IMR-90 (cell line): ENCODE measurements around the gene CST3. TPM values are rescaled to one million over a fixed set of nuclear protein-coding genes. Genes with fewer than 3 reads are reported as not detected.

Experiments used
- ATAC-seq: fragments of 200-7000 bp; cut with Tn5 transposase; 2 replicates; pipeline ENCODE4 v1.9.1; 2020; ENCODE audit warnings: low read depth, mild to moderate bottlenecking, moderate library complexity
- BruUV-seq: library from RNA; stranded (reverse); fragments of 400-500 nt; replicated peaks from 2 replicates; lab custom pipeline; 2021; lab: Mats Ljungman, UMichigan
- CTCF ChIA-PET: fragments of 300-600 bp; formaldehyde crosslinking; extraction: SDS; loops from one replicate; lab custom pipeline; 2021; ENCODE audit warnings: antibody characterized with exemption; lab: Yijun Ruan, JAX
- POLR2A ChIA-PET: fragments of 300-600 bp; sonication (Branson Sonifier 250); formaldehyde crosslinking; loops from one replicate; lab custom pipeline; 2022; ENCODE audit warnings: antibody characterized with exemption; ENCODE audit not compliant: unreplicated experiment; lab: Charles Lee
- DNase-seq: peaks from one replicate; pipeline ENCODE4 v3.0.0; 2013
- H2AFZ ChIP-seq: replicated peaks from 2 replicates; pipeline ENCODE3; 2013; ENCODE audit warnings: low read length, mild to moderate bottlenecking; ENCODE audit not compliant: poor library complexity
- H2AK5ac ChIP-seq: 2 replicates; pipeline ENCODE4 v1.6.1; 2013; ENCODE audit warnings: low read depth, low read length, inconsistent platforms
- H2AK9ac ChIP-seq: replicated peaks from 2 replicates; pipeline ENCODE3; 2013; ENCODE audit warnings: mild to moderate bottlenecking, low read depth, low read length, moderate library complexity; ENCODE audit not compliant: poor library complexity
- H2BK120ac ChIP-seq: 2 replicates; pipeline ENCODE4 v1.6.1; 2013; ENCODE audit warnings: low read depth, low read length, inconsistent platforms
- H2BK15ac ChIP-seq: 3 replicates; pipeline ENCODE4 v1.6.1; 2013; ENCODE audit warnings: low read depth, low read length, inconsistent platforms
- H2BK20ac ChIP-seq: 2 replicates; pipeline ENCODE4 v1.6.1; 2013; ENCODE audit warnings: low read depth, mild to moderate bottlenecking, inconsistent platforms, low read length, moderate library complexity
- H2BK5ac ChIP-seq: 2 replicates; pipeline ENCODE4 v1.6.1; 2013; ENCODE audit warnings: mild to moderate bottlenecking, low read depth, low read length, inconsistent platforms; ENCODE audit not compliant: poor library complexity, severe bottlenecking
- H3K14ac ChIP-seq: replicated peaks from 2 replicates; pipeline ENCODE4 v1.6.1; 2013; ENCODE audit warnings: low read depth, low read length, inconsistent platforms
- H3K18ac ChIP-seq: 2 replicates; pipeline ENCODE4 v1.6.1; 2013; ENCODE audit warnings: low read depth, low read length, control low read depth
- H3K23ac ChIP-seq: 2 replicates; pipeline ENCODE4 v1.6.1; 2013; ENCODE audit warnings: low read depth, low read length, inconsistent platforms
- H3K27ac ChIP-seq: 2 replicates; pipeline ENCODE4 v1.5.1; 2013; ENCODE audit warnings: mild to moderate bottlenecking, control low read depth, low read length; ENCODE audit not compliant: insufficient read depth
- H3K27me3 ChIP-seq: 2 replicates; pipeline ENCODE4 v1.6.1; 2013; ENCODE audit warnings: low read length; ENCODE audit not compliant: control insufficient read depth, insufficient read depth
- H3K36me3 ChIP-seq: 2 replicates; pipeline ENCODE4 v1.6.1; 2013; ENCODE audit warnings: low read length, mixed read lengths; ENCODE audit not compliant: control insufficient read depth, insufficient read depth
- H3K4ac ChIP-seq: 2 replicates; pipeline ENCODE4 v1.6.1; 2013; ENCODE audit warnings: low read depth, low read length, inconsistent platforms
- H3K4me1 ChIP-seq: 2 replicates; pipeline ENCODE4 v1.6.1; 2013; ENCODE audit warnings: low read length, mixed read lengths; ENCODE audit not compliant: control insufficient read depth, insufficient read depth
- H3K4me2 ChIP-seq: 2 replicates; pipeline ENCODE4 v1.6.1; 2013; ENCODE audit warnings: low read depth, mild to moderate bottlenecking, control low read depth, low read length, moderate library complexity
- H3K4me3 ChIP-seq: 2 replicates; pipeline ENCODE4 v1.5.1; 2013; ENCODE audit warnings: low read depth, mild to moderate bottlenecking, control low read depth, low read length, moderate library complexity; ENCODE audit not compliant: insufficient read depth
- H3K56ac ChIP-seq: 2 replicates; pipeline ENCODE4 v1.6.1; 2013; ENCODE audit warnings: low read length, inconsistent platforms; ENCODE audit not compliant: insufficient read depth; ENCODE audit errors: extremely low read depth
- H3K79me1 ChIP-seq, 2 experiments: 2 replicates each; pipeline ENCODE4 v1.6.1; 2013; ENCODE audit warnings: low read length in 2 of 2, inconsistent platforms in 1 of 2, low read depth in 1 of 2
- H3K9ac ChIP-seq: 2 replicates; pipeline ENCODE4 v1.6.1; 2013; ENCODE audit warnings: low read depth, low read length, control low read depth
- H3K9me1 ChIP-seq: 2 replicates; pipeline ENCODE4 v1.6.1; 2013; ENCODE audit warnings: low read length, inconsistent platforms; ENCODE audit not compliant: insufficient read depth
- H3K9me3 ChIP-seq: 2 replicates; pipeline ENCODE4 v1.6.1; 2013; ENCODE audit warnings: low read length; ENCODE audit not compliant: control insufficient read depth, insufficient read depth
- H4K20me1 ChIP-seq: 2 replicates; pipeline ENCODE4 v1.6.1; 2013; ENCODE audit warnings: low read length, inconsistent platforms; ENCODE audit not compliant: insufficient read depth
- H4K5ac ChIP-seq: 2 replicates; pipeline ENCODE4 v1.6.1; 2013; ENCODE audit warnings: mild to moderate bottlenecking, low read depth, low read length, control low read depth
- H4K8ac ChIP-seq, 2 experiments: 2 replicates each; pipeline ENCODE4 v1.6.1; 2013; ENCODE audit warnings: low read depth in 2 of 2, low read length in 2 of 2, control low read depth in 1 of 2, inconsistent platforms in 1 of 2
- H4K91ac ChIP-seq: 2 replicates; pipeline ENCODE4 v1.6.1; 2013; ENCODE audit warnings: low read depth, low read length, inconsistent platforms; ENCODE audit not compliant: insufficient read depth
- BHLHE40 ChIP-seq: fragments of 150-350 bp; IDR thresholded peaks from 2 replicates; pipeline ENCODE4 v1.6.1; 2016; ENCODE audit warnings: mild to moderate bottlenecking, low read depth, low read length
- CHD1 ChIP-seq: IDR thresholded peaks from 2 replicates; pipeline ENCODE4 v1.6.1; 2012; ENCODE audit warnings: low read depth, low read length, improper control_type of control experiment
- ELK1 ChIP-seq: fragments of 150-350 bp; IDR thresholded peaks from 2 replicates; pipeline ENCODE4 v1.6.1; 2016; ENCODE audit warnings: low read depth, mild to moderate bottlenecking, low read length, moderate library complexity, borderline replicate concordance
- FOS ChIP-seq: fragments of 150-350 bp; IDR thresholded peaks from 2 replicates; pipeline ENCODE4 v1.6.1; 2016; ENCODE audit warnings: low read depth, low read length
- NFE2L2 ChIP-seq: fragments of 150-350 bp; IDR thresholded peaks from 2 replicates; pipeline ENCODE4 v1.6.1; 2016; ENCODE audit warnings: low read depth, mild to moderate bottlenecking, low read length
- POLR2A ChIP-seq: IDR thresholded peaks from 2 replicates; pipeline ENCODE4 v1.6.1; 2012; ENCODE audit warnings: mild to moderate bottlenecking, low read depth, low read length
- RAD21 ChIP-seq: IDR thresholded peaks from 2 replicates; pipeline ENCODE4 v1.6.1; 2012; ENCODE audit warnings: low read length, improper control_type of control experiment
- RCOR1 ChIP-seq: IDR thresholded peaks from 2 replicates; pipeline ENCODE4 v1.6.1; 2012; ENCODE audit warnings: mild to moderate bottlenecking, low read length, improper control_type of control experiment; ENCODE audit not compliant: insufficient replicate concordance
- RFX5 ChIP-seq: IDR thresholded peaks from 2 replicates; pipeline ENCODE4 v1.8.0; 2012; ENCODE audit warnings: low read depth, mild to moderate bottlenecking, low read length, moderate library complexity
- SMC3 ChIP-seq: fragments of 150-350 bp; IDR thresholded peaks from 2 replicates; pipeline ENCODE4 v1.6.1; 2016; ENCODE audit warnings: low read depth, mild to moderate bottlenecking, antibody characterized with exemption, low read length, moderate library complexity
- WGBS, 2 experiments: methylation state at CpG; one replicate each; pipeline versions ENCODE4 v1.1.5 to v1.1.7; 2013; ENCODE audit warnings: missing lambda C conversion rate in 2 of 2; ENCODE audit not compliant: insufficient read length in 1 of 2; ENCODE audit errors: extremely low coverage in 2 of 2; 5-methylcytosine and 5-hydroxymethylcytosine counted together
- dilution Hi-C: fragments of 300-500 bp; cut with HindIII; formaldehyde crosslinking; loops from one replicate; pipeline ENCODE4 v1.14.3; 2018; ENCODE audit warnings: low sequenced_read_pairs; ENCODE audit not compliant: unreplicated experiment
- in situ Hi-C: fragments of 300-500 bp; cut with MboI; formaldehyde crosslinking; loops from 3 replicates; pipeline ENCODE4 v1.14.3; 2019; ENCODE audit warnings: low sequenced_read_pairs, inconsistent platforms, mixed read lengths
- intact Hi-C: fragments of 100-400 bp; cut with micrococcal nuclease; formaldehyde crosslinking; loops from 2 replicates; pipeline ENCODE4 v1.10.0; 2022
- polyA plus RNA-seq, 3 experiments: library from polyadenylated mRNA; depleted of rRNA; stranded (reverse); fragments of >200 nt; gene quantifications; 2 replicates each; pipeline ENCODE4 v1.2.3, GENCODE V29; 2012; ENCODE audit warnings: low replicate concordance in 1 of 3
- total RNA-seq: library from RNA; depleted of rRNA; stranded (reverse); fragments of >200 nt; gene quantifications from 2 replicates; pipeline ENCODE4 v1.2.3, GENCODE V29; 2012

The CST3 gene
- total and polyA plus RNA-seq, 2 of the 4 experiments (the other 2 are of a cell fraction): 26.0 to 471 TPM

GRCh38 chr20:23669327-23669726, 31.6 kb upstream of the CST3 start:
- Histone ChIP-seq H3K18ac (no peak overlapping the region), H3K4me1 (no peaks in the 10 kb centered on the region), H2BK120ac (no peak overlapping the region), H4K5ac (no peak overlapping the region), H2AK9ac (no peak overlapping the region), H3K27me3 (peaks cover 5% of the 10 kb centered on the region), H4K8ac (no peak overlapping the region), H4K91ac (no peak overlapping the region), H2AFZ (no peak overlapping the region), H3K9ac (no peak overlapping the region), H2BK15ac (no peak overlapping the region), H3K56ac (no peak overlapping the region), H3K23ac (no peak overlapping the region), H2BK20ac (no peak overlapping the region), H3K27ac (no peak overlapping the region), H3K79me1 (no peaks in the 10 kb centered on the region), H4K20me1 (no peaks in the 10 kb centered on the region), H3K36me3 (no peaks in the 10 kb centered on the region), H3K9me3 (no peaks in the 10 kb centered on the region), H3K4me2 (no peak overlapping the region), H2AK5ac (no peak overlapping the region), H3K4ac (no peak overlapping the region), H2BK5ac (peak overlapping the region; percentile 26), H3K9me1 (no peaks in the 10 kb centered on the region), H3K14ac (no peak overlapping the region), H3K4me3 (no peak overlapping the region)
- in situ Hi-C loops: loop anchor here (10.0 kb wide), 1 partner anchor 325 kb away; no protein-coding TSS in a partner anchor
- dilution Hi-C loops: no loop called here
- TF ChIP-seq ELK1 (no peak), NFE2L2 (no peak), POLR2A (no peak), RAD21 (no peak), FOS (no peak), CHD1 (no peak), SMC3 (no peak), BHLHE40 (no peak), RFX5 (no peak), RCOR1 (no peak)
- no TSS peak for BruUV-seq
- DNase-seq: no peak
- WGBS, 2 experiments: 100% methylated on average over 1 of the region's 1 CpG; no CpG with 5 or more reads in 1 of the 2 experiments
- CTCF ChIA-PET: interaction anchor here (1.0 kb wide), 1 partner anchor 26 kb away, joined by 3 read pairs; no protein-coding TSS in a partner anchor
- intact Hi-C loops: loop anchor here (2.0 to 10.0 kb wide), 3 partner anchors 55 to 431 kb away; no protein-coding TSS in a partner anchor
- ATAC-seq: no peak
- POLR2A ChIA-PET: no interaction called here
